OCI-LY7 (cell line): ENCODE data around the gene METTL3. TPM values are rescaled to one million over a fixed set of nuclear protein-coding genes. Genes with fewer than 3 reads are reported as not detected.

ENCODE experiments used
- BruUV-seq: library from RNA; stranded (reverse); fragments of 400-500 nt; replicated peaks from 2 replicates; lab custom pipeline; 2021; lab: Mats Ljungman, UMichigan
- CTCF ChIA-PET: fragments of 300-600 bp; sonication (Branson Sonifier 250); formaldehyde crosslinking; loops from one replicate; lab custom pipeline; 2022; ENCODE audit warnings: antibody characterized with exemption; ENCODE audit not compliant: unreplicated experiment; lab: Charles Lee
- POLR2A ChIA-PET: fragments of 300-600 bp; sonication (Branson Sonifier 250); formaldehyde crosslinking; loops from one replicate; lab custom pipeline; 2022; ENCODE audit warnings: antibody characterized with exemption; lab: Charles Lee
- DNase-seq: peaks from one replicate; pipeline ENCODE4 v3.0.0-alpha.2; 2015; ENCODE audit warnings: low spot score
- H2AFZ ChIP-seq: fragments of 200-600 bp; sonication (generic), shearing (Covaris generic); 2 replicates; pipeline ENCODE4 v1.6.1; 2014; ENCODE audit warnings: mild to moderate bottlenecking, antibody characterized with exemption, low read length, moderate library complexity
- H3K27ac ChIP-seq: fragments of 200-600 bp; sonication (generic); 2 replicates; pipeline ENCODE4 v1.5.1; 2014; ENCODE audit warnings: mixed run types, low read depth, mild to moderate bottlenecking, moderate library complexity, low read length, inconsistent platforms; ENCODE audit not compliant: poor library complexity, severe bottlenecking
- H3K36me3 ChIP-seq: fragments of 200-600 bp; sonication (generic); 2 replicates; pipeline ENCODE4 v1.6.1; 2014; ENCODE audit warnings: mild to moderate bottlenecking, antibody characterized with exemption, low read length, moderate library complexity, mixed read lengths; ENCODE audit not compliant: insufficient read depth
- H3K4me1 ChIP-seq: fragments of 200-600 bp; sonication (generic); 2 replicates; pipeline ENCODE4 v1.5.1; 2014; ENCODE audit warnings: mild to moderate bottlenecking, low read length; ENCODE audit not compliant: insufficient read depth, poor library complexity, severe bottlenecking
- H3K4me2 ChIP-seq: fragments of 200-600 bp; sonication (generic); 2 replicates; pipeline ENCODE4 v1.6.1; 2014; ENCODE audit warnings: mild to moderate bottlenecking, low read length
- H3K4me3 ChIP-seq: fragments of 200-600 bp; sonication (generic); 2 replicates; pipeline ENCODE4 v1.5.1; 2014; ENCODE audit warnings: mild to moderate bottlenecking, low read depth, low read length; ENCODE audit not compliant: poor library complexity, severe bottlenecking
- H3K79me2 ChIP-seq: fragments of 200-600 bp; sonication (generic); 2 replicates; pipeline ENCODE4 v1.6.1; 2016; ENCODE audit warnings: low read depth, mild to moderate bottlenecking, low read length, moderate library complexity, mixed read lengths; ENCODE audit not compliant: insufficient read depth
- H3K9me2 ChIP-seq: fragments of 200-600 bp; sonication (generic); 2 replicates; pipeline ENCODE4 v1.6.1; 2016; ENCODE audit warnings: mild to moderate bottlenecking, low read length, mixed read lengths; ENCODE audit not compliant: insufficient read depth
- H3K9me3 ChIP-seq: fragments of 200-600 bp; sonication (generic); 2 replicates; pipeline ENCODE4 v1.6.1; 2014; ENCODE audit warnings: mild to moderate bottlenecking, mixed run types, low read length, mixed read lengths
- H4K20me1 ChIP-seq: fragments of 200-600 bp; sonication (generic); 2 replicates; pipeline ENCODE4 v1.6.1; 2014; ENCODE audit warnings: mild to moderate bottlenecking, antibody characterized with exemption, low read length, moderate library complexity, mixed read lengths; ENCODE audit not compliant: insufficient read depth
- EZH2phosphoT487 ChIP-seq: fragments of 200-600 bp; sonication (generic); IDR thresholded peaks from 2 replicates; pipeline ENCODE4 v1.6.1; 2018; ENCODE audit warnings: low read depth, borderline replicate concordance, mild to moderate bottlenecking, mixed run types, antibody characterized with exemption, low read length, moderate library complexity, mixed read lengths
- intact Hi-C: fragments of 100-400 bp; cut with micrococcal nuclease; formaldehyde crosslinking; loops from one replicate; pipeline ENCODE4 v1.10.0; 2022; ENCODE audit not compliant: unreplicated experiment
- total RNA-seq, 2 experiments: library from RNA; depleted of rRNA in 1 of 2; stranded (reverse); fragments of >200 nt in 1 of 2; shearing (Covaris generic) in 1 of 2; gene quantifications; 2 replicates each; pipeline ENCODE4 v1.2.3, GENCODE V29; 2014 to 2022
- TF ChIP-seq, protein P1 (sequence below): fragments of 200-600 bp; sonication (generic); conservative IDR thresholded peaks from 2 replicates; pipeline ENCODE4 v1.5.1; 2014; ENCODE audit warnings: mild to moderate bottlenecking, antibody characterized with exemption, low read length, moderate library complexity, mixed read lengths

Gene METTL3
- total RNA-seq, 2 experiments from 2014 or later = 101 to 145 TPM

DNA sequence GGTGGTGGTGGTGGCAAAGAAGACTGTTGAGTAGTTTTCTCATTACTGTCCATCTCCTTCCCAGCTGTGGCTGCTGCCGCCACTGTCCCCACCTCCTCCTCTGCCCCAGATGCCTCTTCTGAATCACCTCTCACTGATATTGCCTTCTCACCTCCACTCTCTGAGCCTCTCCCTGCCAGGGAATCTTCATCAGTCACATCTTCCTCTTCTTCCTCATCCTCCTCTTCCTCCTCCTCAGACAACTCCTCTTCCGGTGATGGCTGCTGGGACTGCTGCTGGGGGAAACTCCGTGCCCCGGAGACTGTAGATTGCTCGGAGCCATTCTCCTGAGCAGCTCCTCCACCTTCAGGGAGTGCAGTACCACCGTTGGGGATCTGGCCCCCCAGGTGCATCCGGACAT is 12.1 kb upstream of the METTL3 start:
- intact Hi-C loops = no loop called here
- H4K20me1 ChIP-seq = no peaks in the 10 kb centered on the region
- no peak overlapping the region for H3K27ac ChIP-seq
- BruUV-seq = no TSS peak
- H3K9me2 ChIP-seq = no peaks in the 10 kb centered on the region
- no peaks in the 10 kb centered on the region for H3K79me2 ChIP-seq
- no peaks in the 10 kb centered on the region for H3K9me3 ChIP-seq
- no peak overlapping the region for H2AFZ ChIP-seq
- H3K4me2 ChIP-seq = no peak overlapping the region
- CTCF ChIA-PET = no interaction called here
- TF ChIP-seq, protein P1, sequence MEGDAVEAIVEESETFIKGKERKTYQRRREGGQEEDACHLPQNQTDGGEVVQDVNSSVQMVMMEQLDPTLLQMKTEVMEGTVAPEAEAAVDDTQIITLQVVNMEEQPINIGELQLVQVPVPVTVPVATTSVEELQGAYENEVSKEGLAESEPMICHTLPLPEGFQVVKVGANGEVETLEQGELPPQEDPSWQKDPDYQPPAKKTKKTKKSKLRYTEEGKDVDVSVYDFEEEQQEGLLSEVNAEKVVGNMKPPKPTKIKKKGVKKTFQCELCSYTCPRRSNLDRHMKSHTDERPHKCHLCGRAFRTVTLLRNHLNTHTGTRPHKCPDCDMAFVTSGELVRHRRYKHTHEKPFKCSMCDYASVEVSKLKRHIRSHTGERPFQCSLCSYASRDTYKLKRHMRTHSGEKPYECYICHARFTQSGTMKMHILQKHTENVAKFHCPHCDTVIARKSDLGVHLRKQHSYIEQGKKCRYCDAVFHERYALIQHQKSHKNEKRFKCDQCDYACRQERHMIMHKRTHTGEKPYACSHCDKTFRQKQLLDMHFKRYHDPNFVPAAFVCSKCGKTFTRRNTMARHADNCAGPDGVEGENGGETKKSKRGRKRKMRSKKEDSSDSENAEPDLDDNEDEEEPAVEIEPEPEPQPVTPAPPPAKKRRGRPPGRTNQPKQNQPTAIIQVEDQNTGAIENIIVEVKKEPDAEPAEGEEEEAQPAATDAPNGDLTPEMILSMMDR = no peak
- no peak for TF ChIP-seq EZH2phosphoT487
- no peak overlapping the region for H3K4me3 ChIP-seq
- POLR2A ChIA-PET = interaction anchor here (1.3 kb wide), 1 partner anchor 9 kb away, joined by 4 read pairs; no protein-coding TSS in a partner anchor
- H3K36me3 ChIP-seq = no peaks in the 10 kb centered on the region
- peaks cover 27% of the 10 kb centered on the region for H3K4me1 ChIP-seq
- no peak for DNase-seq

DNA sequence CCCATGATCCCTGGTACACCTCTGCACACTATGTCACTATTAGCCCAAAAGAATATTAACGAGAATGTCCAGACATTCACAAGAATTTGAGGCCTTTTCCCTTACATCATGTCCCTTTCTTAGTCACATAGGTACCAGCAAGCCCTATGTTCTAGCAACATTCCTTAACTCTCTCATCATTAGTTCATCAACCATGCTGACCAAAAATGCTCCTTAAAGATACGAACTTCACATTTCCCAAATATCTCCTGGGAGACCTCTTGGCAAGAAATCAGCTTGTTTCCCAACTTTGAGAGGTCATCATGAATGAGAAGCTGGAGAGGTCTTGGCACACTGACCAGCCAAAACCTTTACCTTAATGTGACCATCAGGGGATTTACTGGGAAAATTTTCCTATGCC is 10.4 kb upstream of the METTL3 start:
- no peaks in the 10 kb centered on the region for H3K9me2 ChIP-seq
- no peak for DNase-seq
- intact Hi-C loops = no loop called here
- H3K36me3 ChIP-seq = no peaks in the 10 kb centered on the region
- no peak overlapping the region for H3K4me2 ChIP-seq
- H3K79me2 ChIP-seq = no peaks in the 10 kb centered on the region
- TSS peak; percentile 36 for BruUV-seq
- H4K20me1 ChIP-seq = no peaks in the 10 kb centered on the region
- POLR2A ChIA-PET = interaction anchor here (1.2 kb wide), 1 partner anchor 13 kb away, joined by 3 read pairs; no protein-coding TSS in a partner anchor
- no peak overlapping the region for H3K27ac ChIP-seq
- CTCF ChIA-PET = no interaction called here
- peaks cover 10% of the 10 kb centered on the region for H3K4me1 ChIP-seq
- TF ChIP-seq EZH2phosphoT487 = no peak
- TF ChIP-seq, protein P1 = no peak
- no peaks in the 10 kb centered on the region for H3K9me3 ChIP-seq
- no peak overlapping the region for H3K4me3 ChIP-seq
- no peak overlapping the region for H2AFZ ChIP-seq

DNA sequence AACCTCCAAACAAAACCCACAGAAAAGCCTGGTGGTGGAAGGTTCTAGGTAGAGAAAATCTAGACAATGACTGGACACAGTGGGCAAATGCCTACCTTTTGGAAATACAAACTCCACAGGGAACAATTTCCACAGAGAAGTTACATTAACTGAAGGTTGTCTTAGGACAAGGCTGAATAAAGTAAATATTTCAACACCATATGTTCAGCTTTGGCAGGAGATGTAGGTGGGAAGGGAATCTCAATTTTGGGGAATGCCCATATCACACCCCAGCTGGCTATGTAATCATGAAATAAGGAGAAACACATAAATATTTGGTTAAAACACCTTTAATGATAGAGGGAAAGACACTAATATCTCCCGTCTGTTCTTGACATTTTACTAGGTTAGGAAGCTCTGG is 9.6 kb upstream of the METTL3 start:
- no peaks in the 10 kb centered on the region for H3K9me3 ChIP-seq
- H3K79me2 ChIP-seq = no peaks in the 10 kb centered on the region
- H4K20me1 ChIP-seq = no peaks in the 10 kb centered on the region
- H3K27ac ChIP-seq = no peak overlapping the region
- BruUV-seq = no TSS peak
- H3K36me3 ChIP-seq = no peaks in the 10 kb centered on the region
- peaks cover 6% of the 10 kb centered on the region for H3K4me1 ChIP-seq
- DNase-seq = no peak
- no peak for TF ChIP-seq EZH2phosphoT487
- TF ChIP-seq, protein P1 = no peak
- no peak overlapping the region for H3K4me2 ChIP-seq
- ChIA-PET POLR2A (interaction anchor here (0.5 to 2.0 kb wide), 3 partner anchors 10 to 95 kb away, joined by 3 to 8 read pairs (median 5); partner anchors contain the start of gene METTL3), CTCF (no interaction called here)
- H2AFZ ChIP-seq = no peak overlapping the region
- H3K4me3 ChIP-seq = no peak overlapping the region
- intact Hi-C loops = no loop called here
- H3K9me2 ChIP-seq = no peaks in the 10 kb centered on the region
